GM19043 (cell line): ENCODE measurements around the gene CNGB1.

Source experiments
- ATAC-seq: cut with Tn5 transposase; IDR thresholded peaks from one replicate; pipeline ENCODE4 v1.9.1; 2021; ENCODE audit warnings: low read depth; ENCODE audit not compliant: unreplicated experiment

Gene CNGB1

DNA sequence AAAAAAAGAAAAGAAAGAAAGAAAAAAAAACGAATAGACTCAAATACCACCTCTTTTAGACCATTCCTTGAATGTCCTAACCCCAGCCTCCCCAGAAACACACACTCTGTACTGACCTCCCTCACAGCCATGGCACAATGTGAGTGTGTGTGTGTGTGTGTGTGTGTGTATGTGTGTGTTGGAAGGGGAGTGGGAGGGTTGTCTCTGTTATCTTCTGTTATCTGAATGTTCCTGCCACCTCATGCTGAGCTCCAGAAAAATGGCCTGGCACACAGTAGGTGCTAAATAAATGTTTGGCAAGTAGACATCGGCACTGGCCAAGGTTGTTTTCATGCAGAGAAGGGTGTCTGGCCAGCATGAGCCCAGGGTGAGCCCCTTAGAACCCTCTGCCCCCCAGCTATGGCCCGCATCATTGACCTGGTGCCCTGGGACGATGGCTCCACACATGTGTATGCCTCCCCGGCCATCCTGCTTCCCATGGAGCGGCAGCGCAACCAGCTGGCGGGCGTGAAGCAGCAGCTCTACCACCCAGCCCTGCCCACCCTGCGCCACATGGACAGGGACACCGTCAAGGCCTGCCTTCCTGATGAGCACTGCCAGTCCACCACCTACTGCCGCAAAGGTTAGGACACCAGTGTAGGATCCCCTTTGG, 6.6 kb upstream of the CNGB1 start:
- ATAC-seq: no peak

DNA sequence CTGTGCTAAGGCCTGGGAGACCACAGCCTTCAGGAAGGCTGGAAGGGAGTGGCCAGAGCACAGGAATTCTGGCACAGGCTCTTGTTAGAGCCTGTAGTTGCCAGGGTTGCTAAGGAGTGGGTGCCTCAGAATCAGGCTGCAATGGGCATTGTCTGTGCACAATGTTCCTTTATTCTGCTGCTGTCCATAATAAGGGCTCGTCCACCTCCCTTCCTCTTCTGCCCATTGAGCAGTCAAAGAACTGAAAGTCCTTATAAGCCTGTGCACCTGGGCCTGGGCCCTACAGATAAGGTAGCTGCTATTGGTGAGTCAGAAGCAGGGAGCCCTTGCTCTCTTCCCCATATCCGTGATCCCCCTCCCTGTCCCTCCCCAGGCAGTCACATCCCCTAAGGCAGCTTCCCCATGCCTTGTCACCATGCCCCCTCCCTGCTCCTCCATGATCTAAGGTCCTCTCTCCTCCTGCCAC, 5.4 kb upstream of the CNGB1 start:
- ATAC-seq: no peak

DNA sequence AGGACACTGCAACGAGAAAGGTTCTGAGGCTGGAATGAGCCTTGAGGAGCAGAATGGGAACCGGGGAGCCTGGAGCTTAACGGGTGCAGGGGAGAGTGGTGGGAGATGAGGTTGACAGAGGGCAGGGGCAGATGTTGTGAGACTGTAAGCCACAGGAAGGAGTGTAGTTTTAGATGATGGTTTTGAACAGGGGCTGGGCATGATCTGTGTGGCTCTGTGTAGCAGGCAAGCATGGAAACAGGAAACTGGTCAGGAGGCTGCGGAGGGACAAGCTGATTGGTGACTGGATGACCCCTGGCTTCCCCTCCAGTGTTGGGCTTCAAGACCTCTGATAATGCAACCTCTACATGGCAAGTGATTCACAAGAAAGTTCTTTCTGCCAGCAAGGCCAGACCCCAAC, 1.4 kb upstream of the CNGB1 start:
- ATAC-seq: no peak

DNA sequence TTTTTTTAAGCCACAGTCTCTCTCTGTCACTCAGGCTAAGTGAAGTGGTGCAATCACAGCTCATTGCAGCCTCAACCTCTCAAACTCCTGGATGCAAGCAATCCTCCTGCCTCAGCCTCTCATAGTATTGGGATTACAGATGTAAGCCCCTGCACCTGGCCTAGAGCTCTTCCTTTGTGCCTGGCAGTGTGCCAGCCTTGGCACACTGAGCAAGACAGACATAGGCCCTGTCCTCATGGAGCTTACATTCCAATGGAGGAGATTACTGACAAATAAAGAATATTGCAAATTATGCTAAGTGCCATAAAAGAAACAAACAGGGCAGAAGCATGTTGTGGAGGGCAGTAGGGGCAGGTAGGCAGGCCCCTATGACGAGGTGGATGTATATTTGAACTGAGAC, 920 bp upstream of the CNGB1 start:
- no peak for ATAC-seq

DNA sequence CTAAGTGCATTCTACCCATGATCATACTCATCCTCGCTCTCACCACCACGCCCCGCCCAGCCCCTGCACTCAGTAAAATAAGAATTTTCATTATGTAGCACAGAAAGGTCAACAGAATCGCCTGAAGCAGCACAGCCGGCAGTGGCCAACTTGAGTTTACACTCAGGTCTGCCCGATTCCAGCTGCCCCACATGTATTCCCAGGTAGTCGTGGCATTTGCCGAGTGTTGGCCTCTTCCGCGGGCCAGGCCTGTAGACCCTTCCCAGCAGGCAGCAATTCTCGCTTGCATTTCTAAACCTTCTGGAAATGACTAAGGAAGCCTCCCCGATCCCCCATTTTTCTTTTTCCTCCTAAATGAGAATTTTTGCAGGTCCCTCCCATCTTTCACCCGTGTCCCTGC, 609 bp downstream of the CNGB1 start:
- ATAC-seq: no peak

- ATAC-seq: no peak
These were observed 1.3 kb downstream of the CNGB1 start for GRCh38 chr16:57969451-57970123.

- ATAC-seq: no peak
These were observed 3.0 kb downstream of the CNGB1 start for GRCh38 chr16:57967916-57968315.

- no peak for ATAC-seq
These were observed 3.9 kb downstream of the CNGB1 start for GRCh38 chr16:57966986-57967385.

- no peak for ATAC-seq
These were observed 4.6 kb downstream of the CNGB1 start for GRCh38 chr16:57966204-57966771.

- no peak for ATAC-seq
These were observed 6.7 kb downstream of the CNGB1 start for GRCh38 chr16:57964157-57964700.

GRCh38 chr16:57962756-57963155, 8.2 kb downstream of the CNGB1 start:
- ATAC-seq: no peak

GRCh38 chr16:57962046-57962445, 8.9 kb downstream of the CNGB1 start:
- ATAC-seq: no peak

DNA sequence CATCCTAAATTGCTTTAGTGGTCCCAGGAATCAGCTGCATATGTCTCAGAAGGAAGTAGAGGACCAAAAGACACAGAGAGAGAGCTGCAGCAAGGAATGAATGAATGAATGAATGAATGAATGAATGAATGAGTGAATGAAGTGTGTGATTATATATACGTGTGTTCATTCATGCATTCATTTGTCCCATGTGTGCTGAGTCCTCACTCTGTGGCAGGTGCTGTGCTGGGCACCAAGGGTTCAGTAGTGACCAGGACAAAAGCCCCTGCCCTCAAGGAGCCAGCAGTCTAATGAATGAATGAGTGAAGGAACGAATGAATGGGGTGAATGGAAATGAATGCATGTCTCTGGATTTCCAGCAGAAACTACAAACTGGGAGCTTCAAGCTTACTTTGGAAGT, 9.4 kb downstream of the CNGB1 start:
- ATAC-seq: no peak

DNA sequence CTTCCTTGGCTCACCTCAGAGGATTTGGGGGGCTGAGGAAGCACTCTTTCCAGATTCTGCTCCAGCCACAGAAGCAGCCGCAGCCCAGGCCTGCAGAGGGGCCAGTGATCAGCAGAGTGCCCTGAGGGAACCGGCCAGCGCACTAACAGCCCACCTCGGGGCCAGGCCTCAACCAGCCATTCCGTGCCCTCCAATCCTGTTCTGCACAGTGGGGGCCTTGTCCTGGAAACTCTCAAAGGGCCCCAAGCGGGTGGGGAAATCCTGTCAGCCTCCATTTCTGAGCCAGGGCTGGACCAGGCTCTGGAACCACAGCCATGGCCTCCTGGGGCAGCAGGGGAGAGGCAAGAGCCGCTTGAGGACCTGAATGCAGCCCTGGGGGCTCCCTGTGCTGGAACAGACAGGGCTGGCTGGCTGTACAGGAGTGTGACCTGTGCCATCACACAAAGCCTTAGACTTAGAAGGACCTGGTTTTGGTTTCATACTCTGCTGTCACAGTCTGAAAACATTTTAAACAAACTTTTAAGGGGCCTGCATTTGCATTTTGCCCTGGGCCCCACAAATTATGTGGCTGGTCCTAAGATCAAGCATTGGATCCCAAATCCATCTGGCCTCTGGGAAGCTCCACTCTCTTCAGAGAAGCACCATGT, 10.0 kb downstream of the CNGB1 start:
- ATAC-seq: no peak

- no peak for ATAC-seq
These were observed 10.6 kb downstream of the CNGB1 start for GRCh38 chr16:57960310-57960709.

GRCh38 chr16:57959804-57960203, 11.1 kb downstream of the CNGB1 start:
- ATAC-seq: no peak

- no peak for ATAC-seq
These were observed 11.8 kb downstream of the CNGB1 start for GRCh38 chr16:57959121-57959520.

GRCh38 chr16:57958544-57958943, 12.4 kb downstream of the CNGB1 start:
- ATAC-seq: no peak

DNA sequence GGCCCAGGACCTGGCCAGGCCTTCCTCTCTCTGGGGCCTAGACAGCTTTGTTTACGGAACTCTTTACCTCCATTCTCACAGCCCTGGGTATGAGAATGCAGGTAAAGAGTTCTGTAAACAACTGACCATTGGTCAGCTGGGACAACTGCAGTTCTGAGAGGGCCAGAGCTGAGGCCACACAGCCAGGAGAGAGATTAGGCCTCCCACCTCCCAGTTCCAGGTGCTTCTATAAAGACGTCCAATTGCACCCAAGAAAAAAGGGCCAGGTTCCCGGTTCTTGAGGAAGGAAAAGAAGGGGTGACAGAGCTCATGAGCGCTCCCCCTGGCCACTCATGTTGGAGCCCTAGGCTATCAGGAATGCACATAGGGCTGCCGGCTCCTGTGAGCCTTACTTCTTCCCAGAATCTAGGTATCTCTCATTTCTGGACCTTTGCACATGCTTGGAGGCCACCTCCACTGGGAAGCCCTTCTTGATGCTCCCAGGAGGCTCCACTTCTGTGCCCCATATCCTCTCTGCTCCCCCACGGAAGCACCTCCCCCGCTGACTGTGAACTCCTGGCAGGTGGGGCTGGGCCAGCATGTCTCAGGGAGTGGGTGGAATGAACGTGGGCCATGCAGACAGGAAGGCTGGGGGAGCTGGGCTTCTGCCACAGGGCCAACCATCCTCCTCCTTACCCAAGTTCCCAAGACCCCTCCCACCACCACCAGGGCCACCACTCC, 13.1 kb downstream of the CNGB1 start:
- ATAC-seq: no peak

- ATAC-seq: no peak
These were observed 13.8 kb downstream of the CNGB1 start for GRCh38 chr16:57956924-57957672.
